Liver (tissue), 9 donors: ENCODE data around the gene STXBP6. TPM values are rescaled to one million over a fixed set of nuclear protein-coding genes. Genes with fewer than 3 reads are reported as not detected.

ENCODE experiments used
- DNase-seq: peaks from one replicate; pipeline ENCODE4 v3.0.0-alpha.2; 2017; ENCODE audit warnings: low spot score
- H3K27ac ChIP-seq, 2 donors: one replicate each; pipeline ENCODE4 v1.7.0; 2013; ENCODE audit warnings: inconsistent platforms in 2 of 2, low read length in 2 of 2, control low read depth in 1 of 2, low read depth in 1 of 2, mild to moderate bottlenecking in 1 of 2
- H3K27me3 ChIP-seq, 4 donors: one replicate each; pipeline versions ENCODE4 v1.6.1 to v1.7.0; 2013; ENCODE audit warnings: low read length in 3 of 4, inconsistent platforms in 1 of 4, mild to moderate bottlenecking in 1 of 4, moderate library complexity in 1 of 4; ENCODE audit not compliant: control insufficient read depth in 4 of 4, insufficient read depth in 4 of 4
- H3K36me3 ChIP-seq, 4 donors: one replicate each; pipeline versions ENCODE4 v1.6.1 to v1.7.0; 2013; ENCODE audit warnings: low read length in 3 of 4, mild to moderate bottlenecking in 3 of 4, low read depth in 1 of 4, moderate library complexity in 1 of 4; ENCODE audit not compliant: control insufficient read depth in 4 of 4, insufficient read depth in 3 of 4
- H3K4me1 ChIP-seq, 4 donors: one replicate each; pipeline versions ENCODE4 v1.6.1 to v1.7.0; 2013; ENCODE audit warnings: low read length in 3 of 4, mild to moderate bottlenecking in 3 of 4, moderate library complexity in 1 of 4; ENCODE audit not compliant: control insufficient read depth in 4 of 4, insufficient read depth in 4 of 4
- H3K4me3 ChIP-seq, 3 donors: one replicate each; pipeline versions ENCODE4 v1.6.1 to v1.7.0; 2013; ENCODE audit warnings: low read length in 3 of 3, control low read depth in 1 of 3, low read depth in 1 of 3, mild to moderate bottlenecking in 1 of 3
- H3K9ac ChIP-seq, 2 donors: one replicate each; pipeline ENCODE4 v1.7.0; 2013; ENCODE audit warnings: low read length in 2 of 2, mild to moderate bottlenecking in 2 of 2, moderate library complexity in 2 of 2, control low read depth in 1 of 2, low read depth in 1 of 2
- H3K9me3 ChIP-seq, 4 donors: one replicate each; pipeline versions ENCODE4 v1.6.1 to v1.7.0; 2013; ENCODE audit warnings: low read length in 3 of 4; ENCODE audit not compliant: control insufficient read depth in 4 of 4
- FOXA1 ChIP-seq: IDR thresholded peaks from 2 replicates; pipeline ENCODE4 v1.6.1; 2016; ENCODE audit warnings: antibody characterized with exemption
- FOXA2 ChIP-seq: IDR thresholded peaks from 2 replicates; pipeline ENCODE4 v1.6.1; 2016; ENCODE audit warnings: antibody characterized with exemption
- GABPA ChIP-seq, 2 donors: IDR thresholded peaks in 1 of 2; conservative IDR thresholded peaks in 1 of 2; 2 replicates each; pipeline ENCODE4 v1.6.1; 2016; ENCODE audit warnings: antibody characterized with exemption in 2 of 2, mild to moderate bottlenecking in 1 of 2, moderate library complexity in 1 of 2
- HNF4A ChIP-seq, 2 donors: conservative IDR thresholded peaks; 2 replicates each; pipeline ENCODE4 v1.6.1; 2016; ENCODE audit warnings: antibody characterized with exemption in 2 of 2, mild to moderate bottlenecking in 2 of 2
- HNF4G ChIP-seq: IDR thresholded peaks from 2 replicates; pipeline ENCODE4 v1.6.1; 2016; ENCODE audit warnings: antibody characterized with exemption
- JUND ChIP-seq, 2 donors: IDR thresholded peaks; 2 replicates each; pipeline ENCODE4 v1.6.1; 2016; ENCODE audit warnings: antibody characterized with exemption in 2 of 2
- NR2F2 ChIP-seq: IDR thresholded peaks from 2 replicates; pipeline ENCODE4 v1.6.1; 2016; ENCODE audit warnings: antibody characterized with exemption
- RAD21 ChIP-seq, 2 donors: IDR thresholded peaks; 2 replicates each; pipeline ENCODE4 v1.6.1; 2016; ENCODE audit warnings: antibody characterized with exemption in 2 of 2, mild to moderate bottlenecking in 2 of 2
- RXRA ChIP-seq, 2 donors: IDR thresholded peaks; 2 replicates each; pipeline ENCODE4 v1.6.1; 2017 to 2018; ENCODE audit warnings: antibody characterized with exemption in 2 of 2, mild to moderate bottlenecking in 1 of 2
- SP1 ChIP-seq: IDR thresholded peaks from 2 replicates; pipeline ENCODE4 v1.6.1; 2018; ENCODE audit warnings: antibody characterized with exemption, mild to moderate bottlenecking
- TAF1 ChIP-seq: conservative IDR thresholded peaks from 2 replicates; pipeline ENCODE4 v1.6.1; 2016; ENCODE audit warnings: antibody characterized with exemption, mild to moderate bottlenecking
- YY1 ChIP-seq: IDR thresholded peaks from 2 replicates; pipeline ENCODE4 v1.6.1; 2016; ENCODE audit warnings: antibody characterized with exemption, mild to moderate bottlenecking
- WGBS: extraction: QIAGEN DNeasy Blood & Tissue Kit; methylation state at CpG from one replicate; pipeline ENCODE4 v1.1.7; 2013; 5-methylcytosine and 5-hydroxymethylcytosine counted together
- polyA plus RNA-seq, 2 donors: library from polyadenylated mRNA; stranded (reverse) in 1 of 2; unstranded in 1 of 2; fragments of 200-250 nt in 1 of 2; fragments of >200 nt in 1 of 2; fragmentation: Nextera tagmentation in 1 of 2; extraction: Ambion mirVana in 1 of 2; gene quantifications; one replicate each; pipeline versions ENCODE4 v1.2.1 to v1.2.3, GENCODE V29; 2013 to 2015
- total RNA-seq, 2 donors: library from RNA; depleted of rRNA; stranded (reverse); fragments of >200 nt; gene quantifications; one replicate each; pipeline ENCODE4 v1.2.3, GENCODE V29; 2014
- TF ChIP-seq, protein P1 (sequence below): IDR thresholded peaks from 2 replicates; pipeline ENCODE4 v1.6.1; 2016; ENCODE audit warnings: antibody characterized with exemption
- TF ChIP-seq, protein P2 (sequence below): IDR thresholded peaks from 2 replicates; pipeline ENCODE4 v1.6.1; 2016; ENCODE audit warnings: antibody characterized with exemption
- TF ChIP-seq, protein P3 (sequence below): fragments of 150-350 bp; IDR thresholded peaks from 2 replicates; pipeline ENCODE4 v1.5.1; 2017; ENCODE audit warnings: improper control_type of control experiment, low read depth, low read length; ENCODE audit not compliant: missing input control
- TF ChIP-seq, protein P4 (sequence below): IDR thresholded peaks from 2 replicates; pipeline ENCODE4 v1.6.1; 2016; ENCODE audit warnings: antibody characterized with exemption
- donor health status: healthy.
- donor health status: healthy.
- donor health status: healthy.
- donor health status: healthy.
- donor health status: healthy.

Gene STXBP6
- total and polyA plus RNA-seq, 4 donors = 1.4 to 3.8 (median 1.8) TPM

DNA sequence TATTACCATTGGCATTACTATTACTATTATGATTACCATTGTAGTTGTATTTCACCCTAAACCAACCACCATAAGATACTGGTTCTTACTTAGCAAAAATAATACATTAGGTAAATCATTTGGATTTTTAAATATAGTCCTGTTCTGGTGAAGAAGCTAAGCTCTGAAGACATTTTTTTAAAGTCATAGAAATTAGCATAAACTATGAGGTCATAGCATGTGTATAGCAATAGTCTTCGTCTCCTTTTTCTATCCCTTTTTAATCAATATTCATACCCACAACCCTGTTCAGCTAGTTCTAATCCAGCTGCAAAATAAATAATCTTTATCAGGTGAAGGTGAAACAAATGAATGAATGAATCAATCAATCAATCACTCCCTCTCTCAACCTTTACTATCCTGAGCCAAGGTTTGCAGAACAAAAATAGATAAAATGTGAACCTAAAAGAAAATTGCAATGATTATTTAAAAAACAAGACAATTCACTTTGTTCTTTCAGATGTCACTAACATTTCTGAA, 134.5 kb downstream of the STXBP6 start:
- WGBS = 73% methylated on average over 1 of the region's 1 CpG
- no peaks in the 10 kb centered on the region for H3K9me3 ChIP-seq
- no peaks in the 10 kb centered on the region for H3K27me3 ChIP-seq
- no peaks in the 10 kb centered on the region for H3K36me3 ChIP-seq
- no peak overlapping the region for H3K27ac ChIP-seq
- peaks cover 0 to 10% (median 2%) of the 10 kb centered on the region in 4 donors for H3K4me1 ChIP-seq
- H3K4me3 ChIP-seq = no peak overlapping the region
- no peak for DNase-seq
- TF ChIP-seq JUND (IDR thresholded peaks at IDR 0.05) = no peak
- TF ChIP-seq, protein P1, sequence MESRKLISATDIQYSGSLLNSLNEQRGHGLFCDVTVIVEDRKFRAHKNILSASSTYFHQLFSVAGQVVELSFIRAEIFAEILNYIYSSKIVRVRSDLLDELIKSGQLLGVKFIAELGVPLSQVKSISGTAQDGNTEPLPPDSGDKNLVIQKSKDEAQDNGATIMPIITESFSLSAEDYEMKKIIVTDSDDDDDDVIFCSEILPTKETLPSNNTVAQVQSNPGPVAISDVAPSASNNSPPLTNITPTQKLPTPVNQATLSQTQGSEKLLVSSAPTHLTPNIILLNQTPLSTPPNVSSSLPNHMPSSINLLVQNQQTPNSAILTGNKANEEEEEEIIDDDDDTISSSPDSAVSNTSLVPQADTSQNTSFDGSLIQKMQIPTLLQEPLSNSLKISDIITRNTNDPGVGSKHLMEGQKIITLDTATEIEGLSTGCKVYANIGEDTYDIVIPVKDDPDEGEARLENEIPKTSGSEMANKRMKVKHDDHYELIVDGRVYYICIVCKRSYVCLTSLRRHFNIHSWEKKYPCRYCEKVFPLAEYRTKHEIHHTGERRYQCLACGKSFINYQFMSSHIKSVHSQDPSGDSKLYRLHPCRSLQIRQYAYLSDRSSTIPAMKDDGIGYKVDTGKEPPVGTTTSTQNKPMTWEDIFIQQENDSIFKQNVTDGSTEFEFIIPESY = no peak
- TF ChIP-seq SP1 = no peak
- TF ChIP-seq, protein P2, sequence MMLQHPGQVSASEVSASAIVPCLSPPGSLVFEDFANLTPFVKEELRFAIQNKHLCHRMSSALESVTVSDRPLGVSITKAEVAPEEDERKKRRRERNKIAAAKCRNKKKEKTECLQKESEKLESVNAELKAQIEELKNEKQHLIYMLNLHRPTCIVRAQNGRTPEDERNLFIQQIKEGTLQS = no peak
- TF ChIP-seq HNF4A (conservative IDR thresholded peaks at IDR 0.05) = no peak
- no peak for TF ChIP-seq NR2F2
- TF ChIP-seq, protein P3, sequence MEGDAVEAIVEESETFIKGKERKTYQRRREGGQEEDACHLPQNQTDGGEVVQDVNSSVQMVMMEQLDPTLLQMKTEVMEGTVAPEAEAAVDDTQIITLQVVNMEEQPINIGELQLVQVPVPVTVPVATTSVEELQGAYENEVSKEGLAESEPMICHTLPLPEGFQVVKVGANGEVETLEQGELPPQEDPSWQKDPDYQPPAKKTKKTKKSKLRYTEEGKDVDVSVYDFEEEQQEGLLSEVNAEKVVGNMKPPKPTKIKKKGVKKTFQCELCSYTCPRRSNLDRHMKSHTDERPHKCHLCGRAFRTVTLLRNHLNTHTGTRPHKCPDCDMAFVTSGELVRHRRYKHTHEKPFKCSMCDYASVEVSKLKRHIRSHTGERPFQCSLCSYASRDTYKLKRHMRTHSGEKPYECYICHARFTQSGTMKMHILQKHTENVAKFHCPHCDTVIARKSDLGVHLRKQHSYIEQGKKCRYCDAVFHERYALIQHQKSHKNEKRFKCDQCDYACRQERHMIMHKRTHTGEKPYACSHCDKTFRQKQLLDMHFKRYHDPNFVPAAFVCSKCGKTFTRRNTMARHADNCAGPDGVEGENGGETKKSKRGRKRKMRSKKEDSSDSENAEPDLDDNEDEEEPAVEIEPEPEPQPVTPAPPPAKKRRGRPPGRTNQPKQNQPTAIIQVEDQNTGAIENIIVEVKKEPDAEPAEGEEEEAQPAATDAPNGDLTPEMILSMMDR = no peak
- TF ChIP-seq RAD21 (IDR thresholded peaks at IDR 0.05) = no peak
- no peak for TF ChIP-seq FOXA2
- TF ChIP-seq FOXA1 = no peak
- TF ChIP-seq HNF4G = no peak
- TF ChIP-seq GABPA (IDR thresholded peaks at IDR 0.05 in 1 of 2, conservative IDR thresholded peaks at IDR 0.05 in 1 of 2) = no peak
- no peak for TF ChIP-seq YY1
- TF ChIP-seq, protein P4, sequence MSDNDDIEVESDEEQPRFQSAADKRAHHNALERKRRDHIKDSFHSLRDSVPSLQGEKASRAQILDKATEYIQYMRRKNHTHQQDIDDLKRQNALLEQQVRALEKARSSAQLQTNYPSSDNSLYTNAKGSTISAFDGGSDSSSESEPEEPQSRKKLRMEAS = no peak
- TF ChIP-seq TAF1 = no peak
- TF ChIP-seq RXRA (IDR thresholded peaks at IDR 0.05) = no peak
- H3K9ac ChIP-seq = no peak overlapping the region

DNA sequence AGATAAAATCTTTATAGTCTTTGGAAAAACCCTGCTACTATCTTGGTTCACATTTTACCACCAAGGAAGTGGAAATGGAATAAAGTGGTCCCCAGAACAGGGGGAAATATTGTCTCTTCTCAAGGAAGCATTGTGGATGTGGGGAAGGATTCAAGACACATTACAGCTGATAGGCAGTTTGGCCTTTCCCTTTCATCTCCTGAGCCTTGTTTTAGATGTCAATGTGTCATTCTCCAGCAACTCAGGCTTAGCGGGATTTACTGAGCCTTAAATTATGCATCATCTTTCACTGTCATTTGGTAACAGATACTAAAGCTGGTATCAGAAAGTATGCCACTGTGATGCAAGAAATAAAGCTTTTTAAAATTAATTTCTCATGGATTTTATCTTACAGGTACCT, 136.2 kb downstream of the STXBP6 start:
- no peak overlapping the region for H3K4me3 ChIP-seq
- H3K36me3 ChIP-seq = no peaks in the 10 kb centered on the region
- H3K9me3 ChIP-seq = no peaks in the 10 kb centered on the region
- H3K4me1 ChIP-seq = peaks cover 0 to 10% (median 2%) of the 10 kb centered on the region in 4 donors
- no peaks in the 10 kb centered on the region for H3K27me3 ChIP-seq
- TF ChIP-seq RAD21 (IDR thresholded peaks at IDR 0.05) (no peak), FOXA1 (no peak), HNF4G (no peak)
- TF ChIP-seq, protein P1 = no peak
- no peak overlapping the region for H3K9ac ChIP-seq
- WGBS = 91% methylated on average over 1 of the region's 1 CpG
- no peak overlapping the region for H3K27ac ChIP-seq
- DNase-seq = no peak
